GM20000 (cell line): ENCODE measurements around the gene SMARCA1.

ENCODE experiments used
- DNase-seq: peaks from one replicate; pipeline ENCODE4 v3.0.0; 2012; ENCODE audit warnings: low spot score
- TF ChIP-seq, protein P1 (sequence below): IDR thresholded peaks from 2 replicates; pipeline ENCODE4 v1.5.1; 2012; ENCODE audit warnings: mild to moderate bottlenecking, control low read depth; ENCODE audit errors: extremely low read depth, missing control alignments

The SMARCA1 gene

DNA sequence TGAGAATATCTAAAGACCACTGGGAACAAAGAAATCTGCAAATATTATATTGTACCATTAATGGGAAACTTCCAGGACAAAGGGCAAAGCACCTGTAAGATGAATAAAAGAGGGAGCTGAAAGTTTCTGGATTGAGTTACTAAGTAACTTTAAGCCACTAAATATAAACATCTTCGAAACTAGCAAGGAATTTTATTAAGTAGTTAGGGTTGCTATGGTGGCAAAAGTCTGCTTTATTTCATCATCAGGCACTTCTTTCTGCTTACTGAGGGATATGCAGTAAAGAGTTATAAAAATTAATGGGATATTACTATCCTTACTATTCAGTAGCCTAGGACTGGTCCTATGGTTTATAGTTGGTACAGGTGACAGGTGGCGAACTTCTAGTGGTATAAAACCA is 33.0 kb downstream of the SMARCA1 start:
- TF ChIP-seq, protein P1, sequence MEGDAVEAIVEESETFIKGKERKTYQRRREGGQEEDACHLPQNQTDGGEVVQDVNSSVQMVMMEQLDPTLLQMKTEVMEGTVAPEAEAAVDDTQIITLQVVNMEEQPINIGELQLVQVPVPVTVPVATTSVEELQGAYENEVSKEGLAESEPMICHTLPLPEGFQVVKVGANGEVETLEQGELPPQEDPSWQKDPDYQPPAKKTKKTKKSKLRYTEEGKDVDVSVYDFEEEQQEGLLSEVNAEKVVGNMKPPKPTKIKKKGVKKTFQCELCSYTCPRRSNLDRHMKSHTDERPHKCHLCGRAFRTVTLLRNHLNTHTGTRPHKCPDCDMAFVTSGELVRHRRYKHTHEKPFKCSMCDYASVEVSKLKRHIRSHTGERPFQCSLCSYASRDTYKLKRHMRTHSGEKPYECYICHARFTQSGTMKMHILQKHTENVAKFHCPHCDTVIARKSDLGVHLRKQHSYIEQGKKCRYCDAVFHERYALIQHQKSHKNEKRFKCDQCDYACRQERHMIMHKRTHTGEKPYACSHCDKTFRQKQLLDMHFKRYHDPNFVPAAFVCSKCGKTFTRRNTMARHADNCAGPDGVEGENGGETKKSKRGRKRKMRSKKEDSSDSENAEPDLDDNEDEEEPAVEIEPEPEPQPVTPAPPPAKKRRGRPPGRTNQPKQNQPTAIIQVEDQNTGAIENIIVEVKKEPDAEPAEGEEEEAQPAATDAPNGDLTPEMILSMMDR: no peak
- DNase-seq: no peak

DNA sequence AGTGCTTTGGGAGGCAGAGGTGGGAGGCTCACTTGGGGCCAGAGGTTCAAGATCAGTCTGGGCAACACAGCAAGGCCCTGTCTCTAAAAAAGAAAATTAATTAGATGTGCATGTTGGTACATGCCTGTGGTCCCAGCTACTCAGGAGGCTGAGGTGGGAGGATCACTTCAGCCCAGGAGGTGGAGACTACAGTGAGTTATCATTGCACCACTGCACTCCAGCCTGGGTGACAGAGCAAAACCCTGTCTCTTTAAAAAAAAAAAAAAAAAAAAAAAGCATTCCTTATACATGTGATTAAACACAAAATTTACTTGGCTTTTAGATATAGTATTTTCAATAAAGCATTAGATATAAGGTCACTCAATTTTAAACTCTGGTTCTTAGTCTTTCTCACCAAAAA is 34.9 kb downstream of the SMARCA1 start:
- no peak for DNase-seq
- TF ChIP-seq, protein P1: no peak

DNA sequence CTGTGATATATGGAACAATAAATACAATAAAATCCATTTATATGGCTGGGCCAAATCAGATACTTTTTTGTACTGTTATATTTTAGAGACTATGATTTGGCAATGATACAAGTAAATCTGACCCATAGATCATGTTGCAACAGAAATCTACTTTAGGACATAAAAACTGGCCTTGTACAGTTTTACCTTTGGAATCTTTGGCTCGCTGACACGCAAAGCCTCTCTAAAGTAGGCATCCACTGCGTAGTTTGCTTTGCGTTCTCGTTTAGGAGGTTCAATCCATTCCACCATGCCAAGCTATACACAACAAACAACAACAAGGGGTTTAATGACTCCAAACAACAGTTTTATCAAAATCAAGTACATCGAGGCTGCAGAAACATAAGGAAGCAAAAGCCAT is 42.4 kb downstream of the SMARCA1 start:
- TF ChIP-seq, protein P1: no peak
- DNase-seq: no peak

DNA sequence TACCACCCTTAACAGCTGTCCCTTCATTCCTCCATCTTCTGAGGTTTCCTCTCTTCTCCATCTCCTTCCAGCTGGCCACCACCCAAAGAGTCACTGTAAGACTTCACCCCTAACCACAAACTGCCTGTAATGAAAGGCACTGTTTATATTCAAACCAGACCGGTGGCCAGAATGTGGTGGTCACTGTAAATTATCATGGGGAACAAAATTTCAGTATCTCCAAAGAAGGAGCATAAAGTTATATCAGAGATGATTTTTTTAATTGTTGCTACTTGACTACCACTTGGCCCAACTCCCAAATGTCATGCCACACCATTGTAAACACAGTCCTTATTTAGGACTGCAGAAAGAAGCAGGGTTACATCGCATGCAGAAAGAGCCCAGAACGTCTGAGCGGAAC is 44.8 kb downstream of the SMARCA1 start:
- TF ChIP-seq, protein P1: no peak
- DNase-seq: no peak

DNA sequence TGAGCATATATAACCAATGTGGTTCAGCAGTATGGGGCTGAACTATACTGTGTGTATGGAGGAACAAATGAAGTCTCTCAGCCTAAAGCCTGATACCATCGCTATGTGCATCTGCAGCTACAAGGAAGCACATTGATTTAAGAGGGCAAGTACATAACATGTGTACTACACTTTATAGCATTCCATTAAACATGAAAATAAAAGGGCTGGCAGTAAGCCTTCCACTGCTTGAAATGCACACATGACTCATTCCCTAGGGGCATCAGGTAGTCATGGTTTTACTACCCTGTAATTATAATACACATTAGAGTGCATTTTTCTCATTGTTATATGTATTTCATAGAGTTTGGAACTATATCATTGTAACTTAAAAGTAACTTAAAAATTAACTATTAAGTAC is 51.2 kb downstream of the SMARCA1 start:
- TF ChIP-seq, protein P1: no peak
- no peak for DNase-seq

DNA sequence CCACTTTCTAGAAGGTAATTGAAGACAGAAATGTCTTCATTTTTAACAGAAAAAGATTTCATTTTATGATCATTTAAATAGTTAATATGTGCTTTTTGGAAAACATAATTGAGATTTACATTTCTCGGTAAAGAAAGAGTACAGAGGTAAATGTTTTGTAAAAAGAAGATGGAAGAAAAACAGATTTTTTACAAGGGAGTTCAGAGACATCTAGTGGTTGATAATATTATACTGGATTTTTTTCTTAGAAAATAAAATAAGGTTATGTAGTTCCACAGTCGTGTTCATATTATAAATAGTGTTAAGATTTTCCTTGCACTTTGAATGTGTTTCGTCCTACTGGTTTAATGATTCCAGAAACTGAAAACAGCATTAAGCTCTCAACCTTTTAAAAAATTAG is 60.6 kb downstream of the SMARCA1 start:
- TF ChIP-seq, protein P1: no peak
- DNase-seq: no peak

DNA sequence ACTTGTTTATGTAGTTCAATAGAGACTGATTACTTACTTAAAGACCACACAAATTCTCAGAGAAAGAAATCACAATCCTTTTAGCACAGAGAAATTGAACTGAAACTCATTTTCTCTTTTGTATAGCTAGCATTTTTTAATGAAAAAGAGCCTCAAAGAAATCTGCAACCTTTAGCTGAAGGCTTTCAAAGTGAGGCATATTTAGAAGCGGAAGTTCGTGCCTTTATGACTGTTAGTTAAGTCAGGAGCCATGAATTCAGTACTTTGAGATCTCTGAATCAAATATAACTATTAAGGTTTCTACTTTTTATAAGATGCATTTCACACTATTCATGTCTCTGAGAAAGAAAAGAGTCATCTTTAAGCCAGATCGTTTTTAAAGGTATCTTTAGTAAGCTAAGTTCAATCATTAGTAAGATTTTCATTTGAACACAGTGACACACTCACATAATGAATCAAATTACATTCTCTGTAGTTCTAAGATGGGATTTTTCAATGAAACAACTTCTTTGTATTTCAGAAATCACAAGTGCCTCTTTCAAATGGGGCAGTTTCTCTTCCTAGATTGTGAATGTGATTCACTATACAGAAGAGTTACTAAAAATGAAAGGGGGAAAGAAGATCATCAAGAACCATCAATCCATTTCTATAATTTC is 61.4 kb downstream of the SMARCA1 start:
- TF ChIP-seq, protein P1: no peak
- DNase-seq: no peak
